Mesendoderm (in vitro differentiated cells): ENCODE data around the gene RBM33.

Experiments
- DNase-seq: peaks from one replicate; pipeline ENCODE4 v3.0.0; 2013
- H2AK5ac ChIP-seq: 2 replicates; pipeline ENCODE4 v1.6.1; 2013; ENCODE audit warnings: low read length, inconsistent platforms
- H2BK120ac ChIP-seq: 2 replicates; pipeline ENCODE4 v1.6.1; 2013; ENCODE audit warnings: low read depth, mild to moderate bottlenecking, low read length, moderate library complexity, mixed read lengths
- H2BK15ac ChIP-seq: replicated peaks from 2 replicates; pipeline ENCODE4 v1.6.1; 2013; ENCODE audit warnings: low read depth, mild to moderate bottlenecking, moderate library complexity
- H2BK5ac ChIP-seq: 2 replicates; pipeline ENCODE4 v1.6.1; 2013; ENCODE audit warnings: low read length, inconsistent platforms
- H3K18ac ChIP-seq: 2 replicates; pipeline ENCODE4 v1.6.1; 2013; ENCODE audit warnings: mild to moderate bottlenecking, low read length, mixed read lengths
- H3K23ac ChIP-seq: one replicate; pipeline ENCODE4 v1.6.1; 2013; ENCODE audit warnings: low read length
- H3K27ac ChIP-seq: 2 replicates; pipeline ENCODE4 v1.5.1; 2013; ENCODE audit warnings: low read depth, mild to moderate bottlenecking, inconsistent platforms, low read length, moderate library complexity
- H3K27me3 ChIP-seq: 2 replicates; pipeline ENCODE4 v1.6.1; 2013; ENCODE audit warnings: low read length, control low read depth, mild to moderate bottlenecking, inconsistent platforms; ENCODE audit not compliant: insufficient read depth, poor library complexity
- H3K36me3 ChIP-seq: 2 replicates; pipeline ENCODE4 v1.6.1; 2013; ENCODE audit warnings: low read length, inconsistent platforms; ENCODE audit not compliant: control insufficient read depth, insufficient read depth
- H3K4ac ChIP-seq: one replicate; pipeline ENCODE4 v1.6.1; 2013; ENCODE audit warnings: low read depth, mild to moderate bottlenecking, low read length, moderate library complexity
- H3K4me1 ChIP-seq: 2 replicates; pipeline ENCODE4 v1.6.1; 2013; ENCODE audit warnings: low read depth, low read length, inconsistent platforms; ENCODE audit not compliant: control insufficient read depth
- H3K4me2 ChIP-seq: 2 replicates; pipeline ENCODE4 v1.6.1; 2013; ENCODE audit warnings: low read length
- H3K4me3 ChIP-seq: 2 replicates; pipeline ENCODE4 v1.5.1; 2013; ENCODE audit warnings: mild to moderate bottlenecking, low read length
- H3K56ac ChIP-seq: one replicate; pipeline ENCODE4 v1.6.1; 2013; ENCODE audit warnings: low read length
- H3K79me1 ChIP-seq: 2 replicates; pipeline ENCODE4 v1.6.1; 2013; ENCODE audit warnings: low read length, inconsistent platforms
- H3K79me2 ChIP-seq: 2 replicates; pipeline ENCODE4 v1.6.1; 2013; ENCODE audit warnings: mild to moderate bottlenecking, low read length; ENCODE audit not compliant: control insufficient read depth, insufficient read depth
- H3K9ac ChIP-seq: 2 replicates; pipeline ENCODE4 v1.6.1; 2013; ENCODE audit warnings: low read length, inconsistent platforms
- H4K5ac ChIP-seq: one replicate; pipeline ENCODE4 v1.6.1; 2013; ENCODE audit warnings: low read length
- H4K8ac ChIP-seq: one replicate; pipeline ENCODE4 v1.6.1; 2013; ENCODE audit warnings: low read depth, mild to moderate bottlenecking, control low read depth, low read length, moderate library complexity
- WGBS: extraction: QIAGEN DNeasy Blood & Tissue Kit; methylation state at CpG from one replicate; pipeline ENCODE4 v1.1.7; 2013; ENCODE audit warnings: low lambda C conversion rate, missing lambda C conversion rate; ENCODE audit not compliant: insufficient coverage; ENCODE audit errors: extremely low coverage; 5-methylcytosine and 5-hydroxymethylcytosine counted together

RBM33 gene

DNA sequence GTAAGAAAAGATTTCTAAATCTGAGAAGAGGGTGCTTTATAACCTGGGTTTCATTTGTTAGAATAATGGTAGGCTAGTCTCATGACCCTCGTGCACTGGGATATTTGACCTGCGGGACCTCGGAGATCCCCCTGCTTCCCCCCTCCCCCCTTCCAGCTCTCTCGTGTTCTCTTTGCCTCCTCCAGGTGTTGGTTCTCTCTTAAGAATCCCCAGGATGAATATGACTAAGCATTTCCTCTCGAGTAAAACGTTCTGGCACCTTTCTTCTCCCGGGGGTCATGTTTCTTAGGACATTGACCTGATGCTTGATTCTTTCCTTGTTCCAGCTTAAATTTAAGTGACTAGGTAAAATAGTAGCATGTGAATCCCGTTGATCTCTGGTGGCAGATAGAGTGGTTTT lies 96.6 kb downstream of the RBM33 start:
- DNase-seq, result peak; percentile 73
- H2AK5ac ChIP-seq, result no peak overlapping the region

DNA sequence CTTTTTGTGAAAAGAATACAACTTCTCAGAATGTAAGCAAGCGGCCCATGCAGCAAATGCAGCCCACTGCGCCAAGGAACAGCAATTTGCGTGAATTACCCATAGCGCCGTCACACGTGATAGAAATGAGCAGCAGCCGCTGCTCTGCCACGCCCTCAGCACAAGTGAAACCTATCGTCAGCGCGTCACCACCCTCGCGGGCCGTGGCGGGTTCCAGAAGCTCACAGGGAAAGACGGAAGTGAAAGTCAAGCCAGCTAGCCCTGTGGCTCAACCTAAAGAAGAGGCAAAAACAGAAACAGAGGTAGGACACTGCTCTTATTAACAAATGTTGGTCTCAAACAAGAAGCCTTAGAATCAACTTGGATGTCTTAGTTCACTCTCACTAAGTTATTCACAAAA lies 97.3 kb downstream of the RBM33 start:
- Histone ChIP-seq H3K4me1 (no peaks in the 10 kb centered on the region), H3K27me3 (no peaks in the 10 kb centered on the region), H4K8ac (no peak overlapping the region), H3K4me2 (no peak overlapping the region), H2BK120ac (no peak overlapping the region), H3K23ac (no peak overlapping the region), H3K79me2 (no peaks in the 10 kb centered on the region), H3K4me3 (no peak overlapping the region), H3K4ac (no peak overlapping the region), H3K56ac (no peak overlapping the region), H2BK5ac (no peak overlapping the region), H3K27ac (no peak overlapping the region), H3K18ac (no peak overlapping the region), H3K36me3 (peaks cover 13% of the 10 kb centered on the region), H2BK15ac (no peak overlapping the region), H2AK5ac (no peak overlapping the region), H4K5ac (no peak overlapping the region), H3K79me1 (peaks cover 8% of the 10 kb centered on the region), H3K9ac (no peak overlapping the region)
- DNase-seq, result no peak
- no CpG with 5 or more reads among the region's 16 CpGs for WGBS

More for the DNA sequence above, 96.6 kb downstream of the RBM33 start:
- Histone ChIP-seq H3K4ac (no peak overlapping the region), H3K27me3 (no peaks in the 10 kb centered on the region), H2BK5ac (no peak overlapping the region), H2BK15ac (no peak overlapping the region), H3K4me2 (no peak overlapping the region), H3K18ac (no peak overlapping the region), H3K27ac (no peak overlapping the region), H3K36me3 (peaks cover 13% of the 10 kb centered on the region), H3K4me3 (no peak overlapping the region), H3K56ac (no peak overlapping the region), H2BK120ac (no peak overlapping the region), H4K8ac (no peak overlapping the region), H3K9ac (no peak overlapping the region), H3K23ac (no peak overlapping the region), H4K5ac (no peak overlapping the region), H3K79me1 (peaks cover 8% of the 10 kb centered on the region), H3K4me1 (no peaks in the 10 kb centered on the region), H3K79me2 (no peaks in the 10 kb centered on the region)
- WGBS, result no CpG with 5 or more reads among the region's 8 CpGs

DNA sequence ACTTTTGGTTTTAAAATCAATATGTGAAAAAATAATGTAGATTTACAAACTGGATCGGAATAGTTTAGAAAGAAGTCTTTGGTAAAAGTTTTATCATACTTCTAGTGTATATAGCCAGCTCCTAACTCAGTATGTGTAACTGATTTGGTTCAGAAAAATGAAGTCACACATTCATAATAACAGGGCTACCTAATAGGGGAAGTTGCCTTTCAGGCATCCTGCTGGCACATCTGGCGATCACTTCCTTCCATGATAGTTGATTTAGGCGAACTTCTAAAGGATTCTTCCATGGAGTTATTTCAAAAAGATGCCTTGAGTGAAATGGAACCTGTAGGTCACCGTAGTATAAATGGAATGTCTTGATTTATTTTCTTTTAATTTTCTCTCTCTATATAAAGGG lies 98.7 kb downstream of the RBM33 start:
- DNase-seq, result no peak
- Histone ChIP-seq H3K23ac (no peak overlapping the region), H3K4me2 (no peak overlapping the region), H2BK5ac (no peak overlapping the region), H3K79me1 (peaks cover 6% of the 10 kb centered on the region), H3K79me2 (peaks cover 2% of the 10 kb centered on the region), H3K9ac (no peak overlapping the region), H3K4me3 (no peak overlapping the region), H3K56ac (no peak overlapping the region), H3K27me3 (no peaks in the 10 kb centered on the region), H3K36me3 (peaks cover 10% of the 10 kb centered on the region), H3K4me1 (no peaks in the 10 kb centered on the region), H4K8ac (no peak overlapping the region), H3K4ac (no peak overlapping the region), H3K18ac (no peak overlapping the region), H2BK120ac (no peak overlapping the region), H2BK15ac (no peak overlapping the region), H4K5ac (no peak overlapping the region), H2AK5ac (no peak overlapping the region), H3K27ac (no peak overlapping the region)
- WGBS, result 100% methylated on average over 1 of the region's 4 CpGs

DNA sequence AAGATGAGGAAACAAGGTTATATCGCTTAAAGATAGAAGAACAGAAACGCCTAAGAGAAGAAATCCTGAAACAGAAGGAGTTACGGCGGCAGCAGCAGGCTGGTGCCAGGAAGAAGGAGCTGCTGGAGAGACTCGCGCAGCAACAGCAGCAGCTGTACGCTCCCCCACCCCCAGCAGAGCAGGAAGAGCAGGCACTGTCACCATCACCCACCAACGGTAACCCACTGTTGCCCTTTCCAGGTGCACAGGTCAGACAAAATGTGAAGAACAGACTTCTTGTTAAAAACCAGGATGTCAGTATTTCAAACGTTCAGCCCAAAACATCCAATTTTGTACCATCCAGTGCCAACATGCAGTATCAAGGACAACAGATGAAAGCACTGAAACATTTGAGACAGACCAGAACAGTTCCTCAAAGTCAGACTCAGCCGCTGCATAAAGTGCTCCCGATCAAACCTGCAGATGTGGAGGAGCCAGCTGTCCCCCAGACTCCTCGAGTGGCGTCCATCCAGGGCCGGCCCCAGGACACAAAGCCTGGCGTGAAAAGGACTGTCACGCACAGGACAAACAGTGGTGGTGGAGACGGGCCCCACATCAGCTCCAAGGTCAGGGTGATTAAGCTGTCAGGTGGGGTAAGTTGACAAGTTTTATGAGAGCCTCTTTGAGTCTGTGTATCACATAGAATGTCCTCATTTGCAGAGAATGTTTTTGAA lies 100.7 kb downstream of the RBM33 start:
- Histone ChIP-seq H2BK15ac (no peak overlapping the region), H3K18ac (no peak overlapping the region), H2BK120ac (no peak overlapping the region), H3K4me1 (no peaks in the 10 kb centered on the region), H3K4me3 (no peak overlapping the region), H2AK5ac (no peak overlapping the region), H3K9ac (no peak overlapping the region), H3K27me3 (no peaks in the 10 kb centered on the region), H4K8ac (no peak overlapping the region), H3K36me3 (peaks cover 10% of the 10 kb centered on the region), H3K4ac (no peak overlapping the region), H2BK5ac (no peak overlapping the region), H3K79me1 (peaks cover 11% of the 10 kb centered on the region), H4K5ac (no peak overlapping the region), H3K23ac (no peak overlapping the region), H3K27ac (no peak overlapping the region), H3K56ac (no peak overlapping the region), H3K79me2 (peaks cover 12% of the 10 kb centered on the region), H3K4me2 (no peak overlapping the region)
- WGBS, result no CpG with 5 or more reads among the region's 17 CpGs
- DNase-seq, result no peak

DNA sequence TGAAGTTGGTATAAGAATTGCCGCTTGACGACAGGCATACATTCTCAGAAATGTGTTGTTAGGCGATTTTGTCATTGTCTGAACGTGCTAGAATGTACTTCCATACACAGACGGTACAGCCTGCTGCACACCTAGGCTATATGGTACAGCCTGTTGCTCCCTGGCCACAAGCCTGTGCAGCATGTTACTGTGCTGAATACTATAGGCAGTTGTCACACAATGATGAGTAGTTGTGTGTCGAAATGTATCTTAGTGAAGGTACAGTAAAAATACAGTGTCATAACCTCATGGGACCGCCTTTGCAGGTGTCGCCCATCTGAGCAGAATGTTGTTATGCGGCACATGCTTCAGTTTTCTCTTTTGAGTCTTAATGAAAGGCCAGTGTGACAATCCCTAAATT lies 101.3 kb downstream of the RBM33 start:
- Histone ChIP-seq H3K4ac (no peak overlapping the region), H3K23ac (no peak overlapping the region), H3K18ac (no peak overlapping the region), H3K27me3 (no peaks in the 10 kb centered on the region), H3K4me3 (no peak overlapping the region), H4K8ac (no peak overlapping the region), H3K4me1 (no peaks in the 10 kb centered on the region), H3K56ac (no peak overlapping the region), H3K36me3 (peaks cover 10% of the 10 kb centered on the region), H2AK5ac (no peak overlapping the region), H3K9ac (no peak overlapping the region), H3K79me1 (peaks cover 13% of the 10 kb centered on the region), H2BK120ac (no peak overlapping the region), H2BK5ac (no peak overlapping the region), H3K27ac (no peak overlapping the region), H3K79me2 (peaks cover 15% of the 10 kb centered on the region), H3K4me2 (no peak overlapping the region), H4K5ac (no peak overlapping the region), H2BK15ac (no peak overlapping the region)
- no CpG with 5 or more reads among the region's 9 CpGs for WGBS
- no peak for DNase-seq

DNA sequence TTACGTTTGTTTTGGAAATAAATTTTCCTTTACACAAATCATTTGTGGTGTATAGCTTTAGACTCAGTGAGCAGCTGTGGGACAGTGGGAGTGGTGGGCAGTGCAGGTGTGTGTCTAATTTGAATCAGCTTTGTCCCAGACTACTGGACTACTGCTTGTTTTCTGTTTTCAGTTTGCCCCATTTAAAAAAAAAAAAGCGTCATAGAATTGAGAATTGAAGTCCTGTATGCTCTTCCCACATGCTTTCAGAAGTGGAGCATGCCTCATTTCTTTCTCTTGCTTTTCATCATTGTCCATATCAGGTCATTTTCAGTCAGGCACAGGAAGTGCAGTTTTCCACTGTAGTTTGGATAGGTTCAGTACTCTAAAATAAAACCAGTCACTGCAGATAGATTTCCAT lies 101.7 kb downstream of the RBM33 start:
- H3K36me3 ChIP-seq, result peaks cover 10% of the 10 kb centered on the region

More for the DNA sequence above, 101.7 kb downstream of the RBM33 start:
- Histone ChIP-seq H3K4me2 (no peak overlapping the region), H3K4ac (no peak overlapping the region), H3K56ac (no peak overlapping the region), H2BK5ac (no peak overlapping the region), H3K27me3 (no peaks in the 10 kb centered on the region), H3K79me2 (peaks cover 17% of the 10 kb centered on the region), H3K4me1 (no peaks in the 10 kb centered on the region), H2BK15ac (no peak overlapping the region), H3K79me1 (peaks cover 15% of the 10 kb centered on the region), H4K8ac (no peak overlapping the region), H2BK120ac (no peak overlapping the region), H3K18ac (no peak overlapping the region), H3K23ac (no peak overlapping the region), H3K27ac (no peak overlapping the region), H3K9ac (no peak overlapping the region), H4K5ac (no peak overlapping the region), H3K4me3 (no peak overlapping the region), H2AK5ac (no peak overlapping the region)
- DNase-seq, result no peak
- no CpG with 5 or more reads among the region's 2 CpGs for WGBS
